DOHH2 (cell line): ENCODE data around the gene MNT.

ENCODE experiments used
- H3F3A ChIP-seq: fragments of 200-600 bp; sonication (generic), shearing (Covaris generic); 2 replicates; pipeline ENCODE4 v1.6.0; 2016; ENCODE audit warnings: antibody characterized with exemption, mild to moderate bottlenecking; ENCODE audit not compliant: control insufficient read depth, insufficient read depth
- H3K27ac ChIP-seq: fragments of 200-600 bp; sonication (generic); 2 replicates; pipeline ENCODE4 v1.5.1; 2014; ENCODE audit warnings: low read depth, mild to moderate bottlenecking, low read length, moderate library complexity
- H3K27me3 ChIP-seq: fragments of 200-600 bp; sonication (generic); 2 replicates; pipeline ENCODE4 v1.6.1; 2014; ENCODE audit warnings: mild to moderate bottlenecking, low read length, mixed read lengths; ENCODE audit not compliant: control insufficient read depth
- H3K36me3 ChIP-seq: fragments of 200-600 bp; sonication (generic); 2 replicates; pipeline ENCODE4 v1.6.1; 2014; ENCODE audit warnings: mild to moderate bottlenecking, low read length, moderate library complexity, mixed read lengths; ENCODE audit not compliant: control insufficient read depth
- H3K4me1 ChIP-seq: fragments of 200-600 bp; sonication (generic); 2 replicates; pipeline ENCODE4 v1.6.1; 2014; ENCODE audit warnings: mild to moderate bottlenecking, low read length, mixed read lengths; ENCODE audit not compliant: control insufficient read depth
- H3K4me2 ChIP-seq: fragments of 200-600 bp; sonication (generic); 2 replicates; pipeline ENCODE4 v1.6.0; 2014; ENCODE audit warnings: mild to moderate bottlenecking, low read length, moderate library complexity
- H3K4me3 ChIP-seq: fragments of 200-600 bp; sonication (generic); 2 replicates; pipeline ENCODE4 v1.5.1; 2014; ENCODE audit warnings: mild to moderate bottlenecking, low read length, mixed read lengths
- H3K79me2 ChIP-seq: fragments of 200-600 bp; sonication (generic); 2 replicates; pipeline ENCODE4 v1.6.1; 2014; ENCODE audit warnings: mild to moderate bottlenecking, low read length, mixed read lengths; ENCODE audit not compliant: control insufficient read depth
- H3K9me2 ChIP-seq: fragments of 200-600 bp; sonication (generic); replicated peaks from 2 replicates; pipeline ENCODE4 v1.6.1; 2014; ENCODE audit warnings: mild to moderate bottlenecking, low read length, mixed read lengths; ENCODE audit not compliant: control insufficient read depth
- H3K9me3 ChIP-seq: fragments of 200-600 bp; sonication (generic); 2 replicates; pipeline ENCODE4 v1.6.1; 2014; ENCODE audit warnings: antibody characterized with exemption, low read length, mixed read lengths; ENCODE audit not compliant: control insufficient read depth, insufficient read depth
- H4K20me1 ChIP-seq: fragments of 200-600 bp; sonication (generic); 2 replicates; pipeline ENCODE4 v1.6.0; 2014; ENCODE audit warnings: low read depth, mild to moderate bottlenecking, antibody characterized with exemption, low read length, moderate library complexity; ENCODE audit not compliant: control insufficient read depth, insufficient read depth
- EZH2phosphoT487 ChIP-seq: fragments of 200-600 bp; sonication (generic); IDR thresholded peaks from 2 replicates; pipeline ENCODE4 v1.6.1; 2017; ENCODE audit warnings: borderline replicate concordance, mild to moderate bottlenecking, antibody characterized with exemption, low read length, moderate library complexity, mixed read lengths
- TF ChIP-seq, protein P1 (sequence below): fragments of 200-600 bp; sonication (generic); IDR thresholded peaks from one replicate; pipeline ENCODE4 v1.5.1; 2014; ENCODE audit warnings: antibody characterized with exemption, mild to moderate bottlenecking, low read depth, low read length; ENCODE audit not compliant: poor library complexity, severe bottlenecking

MNT gene

DNA sequence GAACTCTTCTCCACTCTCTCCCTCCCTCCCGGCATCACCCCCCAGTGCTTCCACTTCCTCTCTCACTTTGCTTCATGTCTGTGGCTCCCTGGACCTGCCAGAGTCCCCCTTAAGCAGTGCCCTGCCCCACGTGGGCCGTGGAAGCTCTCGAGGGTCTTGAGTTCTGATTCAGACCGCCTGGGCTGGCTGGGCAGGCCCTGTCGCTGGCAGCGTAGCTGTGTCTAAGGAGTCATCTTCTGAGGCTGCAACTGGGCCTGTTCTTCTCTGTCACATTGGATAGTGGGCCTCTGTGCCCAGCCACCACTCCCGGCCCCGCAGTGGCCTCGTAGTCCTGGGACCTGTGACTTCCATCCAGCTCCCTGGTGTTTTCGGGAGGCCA lies 30.7 kb downstream of the MNT start:
- Histone ChIP-seq H3K9me3 (no peaks in the 10 kb centered on the region), H4K20me1 (no peaks in the 10 kb centered on the region), H3K4me3 (no peak overlapping the region), H3F3A (no peaks in the 10 kb centered on the region), H3K79me2 (no peaks in the 10 kb centered on the region), H3K36me3 (no peaks in the 10 kb centered on the region), H3K27ac (no peak overlapping the region), H3K4me2 (no peak overlapping the region), H3K9me2 (no peaks in the 10 kb centered on the region), H3K27me3 (no peaks in the 10 kb centered on the region), H3K4me1 (no peaks in the 10 kb centered on the region)
- TF ChIP-seq EZH2phosphoT487, result no peak
- TF ChIP-seq, protein P1, sequence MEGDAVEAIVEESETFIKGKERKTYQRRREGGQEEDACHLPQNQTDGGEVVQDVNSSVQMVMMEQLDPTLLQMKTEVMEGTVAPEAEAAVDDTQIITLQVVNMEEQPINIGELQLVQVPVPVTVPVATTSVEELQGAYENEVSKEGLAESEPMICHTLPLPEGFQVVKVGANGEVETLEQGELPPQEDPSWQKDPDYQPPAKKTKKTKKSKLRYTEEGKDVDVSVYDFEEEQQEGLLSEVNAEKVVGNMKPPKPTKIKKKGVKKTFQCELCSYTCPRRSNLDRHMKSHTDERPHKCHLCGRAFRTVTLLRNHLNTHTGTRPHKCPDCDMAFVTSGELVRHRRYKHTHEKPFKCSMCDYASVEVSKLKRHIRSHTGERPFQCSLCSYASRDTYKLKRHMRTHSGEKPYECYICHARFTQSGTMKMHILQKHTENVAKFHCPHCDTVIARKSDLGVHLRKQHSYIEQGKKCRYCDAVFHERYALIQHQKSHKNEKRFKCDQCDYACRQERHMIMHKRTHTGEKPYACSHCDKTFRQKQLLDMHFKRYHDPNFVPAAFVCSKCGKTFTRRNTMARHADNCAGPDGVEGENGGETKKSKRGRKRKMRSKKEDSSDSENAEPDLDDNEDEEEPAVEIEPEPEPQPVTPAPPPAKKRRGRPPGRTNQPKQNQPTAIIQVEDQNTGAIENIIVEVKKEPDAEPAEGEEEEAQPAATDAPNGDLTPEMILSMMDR, result no peak

DNA sequence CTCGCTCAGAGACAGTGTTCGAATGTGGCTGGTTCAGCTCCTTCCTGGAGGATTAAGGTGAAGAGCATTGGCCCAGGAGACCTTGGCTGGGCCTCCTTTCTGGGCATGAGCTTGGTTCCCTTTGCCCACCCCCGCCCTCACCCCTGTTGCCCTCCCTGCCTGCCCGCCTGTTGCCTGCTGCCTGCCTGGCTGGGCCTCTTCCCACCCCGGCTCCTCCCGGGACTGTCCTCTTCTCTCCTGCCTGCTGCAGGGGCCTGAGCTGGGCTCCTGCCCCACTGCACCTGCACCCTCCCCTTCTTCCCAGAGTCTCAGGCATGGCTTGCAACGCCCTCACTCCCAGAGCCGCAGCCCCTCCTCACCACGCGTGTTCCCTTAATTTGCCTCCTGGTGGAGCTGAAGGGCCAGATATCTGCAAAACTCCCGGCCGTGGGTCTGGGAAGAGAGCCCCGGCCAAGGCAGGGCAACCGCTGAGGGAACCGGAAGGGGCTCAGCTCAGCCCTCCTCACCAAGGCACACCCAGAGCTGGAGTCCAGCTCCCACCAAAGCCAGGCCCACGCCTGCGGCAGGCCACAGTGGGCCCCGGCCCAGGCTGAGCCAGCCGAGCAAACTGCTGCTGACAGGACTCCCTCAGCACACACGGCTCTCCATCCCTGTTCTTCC lies 31.2 kb downstream of the MNT start:
- no peak overlapping the region for H3K27ac ChIP-seq
- no peaks in the 10 kb centered on the region for H3K36me3 ChIP-seq
- H4K20me1 ChIP-seq, result no peaks in the 10 kb centered on the region
- no peak overlapping the region for H3K4me2 ChIP-seq
- no peaks in the 10 kb centered on the region for H3K79me2 ChIP-seq
- no peaks in the 10 kb centered on the region for H3K27me3 ChIP-seq
- H3K4me3 ChIP-seq, result no peak overlapping the region
- H3K4me1 ChIP-seq, result no peaks in the 10 kb centered on the region
- TF ChIP-seq, protein P1, result no peak
- no peak for TF ChIP-seq EZH2phosphoT487
- H3F3A ChIP-seq, result no peaks in the 10 kb centered on the region
- no peaks in the 10 kb centered on the region for H3K9me2 ChIP-seq
- no peaks in the 10 kb centered on the region for H3K9me3 ChIP-seq

DNA sequence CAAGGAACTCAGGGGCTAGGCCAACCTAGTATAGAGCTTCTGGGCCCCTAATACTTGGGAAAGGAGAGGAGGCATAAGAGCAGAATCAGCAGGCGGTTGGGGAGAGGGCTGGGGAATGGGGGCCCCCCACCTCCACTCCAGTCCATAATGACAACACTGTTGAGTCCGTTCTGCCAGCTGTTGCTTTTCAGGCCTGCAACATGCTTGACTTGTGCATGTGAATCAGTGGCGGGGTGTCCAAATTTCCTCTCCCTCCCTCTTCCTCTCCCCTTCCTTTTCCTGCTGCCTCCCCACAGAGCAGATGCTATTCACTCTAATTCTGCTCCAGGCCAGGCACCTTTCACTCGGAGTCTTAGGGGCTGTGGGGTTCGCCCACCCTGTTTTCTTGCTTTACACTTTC lies 31.8 kb downstream of the MNT start:
- H3F3A ChIP-seq, result no peaks in the 10 kb centered on the region
- H3K27me3 ChIP-seq, result no peaks in the 10 kb centered on the region
- H3K79me2 ChIP-seq, result no peaks in the 10 kb centered on the region
- no peak overlapping the region for H3K27ac ChIP-seq
- no peaks in the 10 kb centered on the region for H3K36me3 ChIP-seq
- H3K9me2 ChIP-seq, result no peaks in the 10 kb centered on the region
- no peak overlapping the region for H3K4me2 ChIP-seq
- no peaks in the 10 kb centered on the region for H4K20me1 ChIP-seq
- TF ChIP-seq, protein P1, result no peak
- no peak for TF ChIP-seq EZH2phosphoT487
- no peaks in the 10 kb centered on the region for H3K9me3 ChIP-seq
- H3K4me3 ChIP-seq, result no peak overlapping the region
- H3K4me1 ChIP-seq, result no peaks in the 10 kb centered on the region

DNA sequence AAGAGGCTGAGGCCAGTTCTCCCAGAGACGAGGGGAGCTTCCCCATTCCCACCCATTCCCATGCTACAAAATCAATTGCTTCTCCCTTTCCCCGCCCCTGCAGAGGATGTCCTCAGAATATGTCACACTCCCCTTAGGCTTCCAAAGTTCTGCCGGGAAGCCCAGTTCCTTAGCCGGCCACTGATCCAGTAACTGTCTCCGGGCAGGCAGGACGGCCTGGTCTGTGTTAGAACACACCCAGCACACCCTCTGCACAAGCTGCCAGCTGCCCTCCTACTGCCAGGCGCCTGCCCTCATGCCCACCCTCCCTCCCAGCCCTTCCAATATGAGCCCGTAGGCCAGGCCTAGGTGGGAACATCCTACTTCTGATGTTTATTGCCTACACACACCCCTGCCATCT lies 32.5 kb downstream of the MNT start:
- no peaks in the 10 kb centered on the region for H4K20me1 ChIP-seq
- H3K4me1 ChIP-seq, result no peaks in the 10 kb centered on the region
- no peaks in the 10 kb centered on the region for H3K9me2 ChIP-seq
- no peaks in the 10 kb centered on the region for H3F3A ChIP-seq
- no peak for TF ChIP-seq EZH2phosphoT487
- TF ChIP-seq, protein P1, result no peak
- no peaks in the 10 kb centered on the region for H3K27me3 ChIP-seq
- H3K27ac ChIP-seq, result no peak overlapping the region
- no peak overlapping the region for H3K4me2 ChIP-seq
- no peaks in the 10 kb centered on the region for H3K36me3 ChIP-seq
- no peaks in the 10 kb centered on the region for H3K9me3 ChIP-seq
- H3K79me2 ChIP-seq, result no peaks in the 10 kb centered on the region
- H3K4me3 ChIP-seq, result no peak overlapping the region
